HepG2 (cell line): ENCODE results near the gene PTGDR2. TPM values are rescaled to one million over a fixed set of nuclear protein-coding genes. Genes with fewer than 3 reads are reported as not detected.

ENCODE experiments used
- ARHGAP35 ChIP-seq: sonication (generic); formaldehyde crosslinking; IDR thresholded peaks from 2 replicates; pipeline ENCODE4 v1.9.0; 2022; ENCODE audit warnings: mild to moderate bottlenecking, inconsistent platforms, moderate library complexity, missing genetic modification reagents, borderline replicate concordance
- ATF2 ChIP-seq: sonication (generic); formaldehyde crosslinking; IDR thresholded peaks from 2 replicates; pipeline ENCODE4 v1.4.0; 2020; ENCODE audit warnings: missing genetic modification reagents
- CAMTA2 ChIP-seq: sonication (generic); formaldehyde crosslinking; IDR thresholded peaks from 2 replicates; pipeline ENCODE4 v1.4.0; 2020; ENCODE audit warnings: mild to moderate bottlenecking, missing genetic modification reagents, borderline replicate concordance
- CEBPB ChIP-seq: IDR thresholded peaks from 2 replicates; pipeline ENCODE4 v1.6.1; 2011; ENCODE audit warnings: low read depth, low read length, improper control_type of control experiment, borderline replicate concordance
- GLI4 ChIP-seq: sonication (generic); formaldehyde crosslinking; IDR thresholded peaks from 2 replicates; pipeline ENCODE4 v1.5.1; 2020; ENCODE audit warnings: missing genetic modification reagents, mild to moderate bottlenecking, moderate library complexity, borderline replicate concordance
- HOXA3 ChIP-seq: sonication (generic); formaldehyde crosslinking; IDR thresholded peaks from 2 replicates; pipeline ENCODE4 v1.5.0; 2020; ENCODE audit warnings: missing genetic modification reagents
- NR2F2 ChIP-seq: IDR thresholded peaks from 2 replicates; pipeline ENCODE4 v1.6.1; 2012; ENCODE audit warnings: low read depth, inconsistent platforms, borderline replicate concordance
- PCBP2 ChIP-seq: fragments of 200-400 bp; formaldehyde crosslinking; optimal IDR thresholded peaks from 2 replicates; pipeline ENCODE3; 2018; ENCODE audit warnings: low read length, low read depth; ENCODE audit not compliant: poor library complexity, severe bottlenecking
- RARA ChIP-seq: IDR thresholded peaks from 2 replicates; pipeline ENCODE4 v1.6.1; 2016; ENCODE audit warnings: missing genetic modification reagents, missing compliant biosample characterization
- RBAK ChIP-seq: sonication (generic); formaldehyde crosslinking; IDR thresholded peaks from 2 replicates; pipeline ENCODE4 v1.5.1; 2020; ENCODE audit warnings: mild to moderate bottlenecking, missing genetic modification reagents
- SOX6 ChIP-seq, 2 experiments: fragments of 450-650 bp in 1 of 2; sonication (generic) in 1 of 2; formaldehyde crosslinking in 1 of 2; IDR thresholded peaks; 2 replicates each; pipeline versions ENCODE4 v1.4.0 to v1.6.1; 2017 to 2020; ENCODE audit warnings: antibody characterized with exemption in 1 of 2, mild to moderate bottlenecking in 1 of 2, missing genetic modification reagents in 1 of 2
- SUZ12 ChIP-seq: fragments of 150-350 bp; IDR thresholded peaks from 2 replicates; pipeline ENCODE4 v1.6.1; 2014; ENCODE audit warnings: low read depth, low read length
- TBL1XR1 ChIP-seq: fragments of 150-350 bp; IDR thresholded peaks from 2 replicates; pipeline ENCODE4 v1.6.1; 2014; ENCODE audit warnings: borderline replicate concordance, low read length; ENCODE audit not compliant: partially characterized antibody
- TRAFD1 ChIP-seq: sonication (generic); formaldehyde crosslinking; IDR thresholded peaks from 2 replicates; pipeline ENCODE4 v1.5.1; 2020; ENCODE audit warnings: missing genetic modification reagents, mild to moderate bottlenecking, borderline replicate concordance
- ZIK1 ChIP-seq: sonication (generic); formaldehyde crosslinking; IDR thresholded peaks from 2 replicates; pipeline ENCODE4 v1.5.0; 2020; ENCODE audit warnings: mild to moderate bottlenecking, low read depth, missing genetic modification reagents, borderline replicate concordance
- ZNF101 ChIP-seq: sonication (generic); formaldehyde crosslinking; IDR thresholded peaks from 2 replicates; pipeline ENCODE4 v1.4.0; 2020; ENCODE audit warnings: mild to moderate bottlenecking, low read depth, missing genetic modification reagents, borderline replicate concordance
- ZNF788 ChIP-seq: sonication (generic); formaldehyde crosslinking; IDR thresholded peaks from 2 replicates; pipeline ENCODE4 v1.5.0; 2020; ENCODE audit warnings: mild to moderate bottlenecking, missing genetic modification reagents, borderline replicate concordance
- ZSCAN22 ChIP-seq: sonication (generic); formaldehyde crosslinking; IDR thresholded peaks from 2 replicates; pipeline ENCODE4 v1.4.0; 2020; ENCODE audit warnings: mild to moderate bottlenecking, missing genetic modification reagents
- polyA plus RNA-seq, 8 experiments: library from polyadenylated mRNA; depleted of rRNA in 3 of 8; stranded (reverse) in 7 of 8; unstranded in 1 of 8; fragments of >200 nt; fragmentation: Illumina TruSeq in 4 of 8; extraction: Trizol in 4 of 8; gene quantifications; 2 replicates each; pipeline versions ENCODE4 v1.2.1 to v1.2.3, GENCODE V29; 2011 to 2016; ENCODE audit warnings: low read depth in 4 of 8, missing spikeins in 1 of 8, mixed read lengths in 1 of 8; ENCODE audit not compliant: insufficient read depth in 1 of 8
- total RNA-seq, 5 experiments: library from RNA; depleted of rRNA; stranded (reverse); fragments of >200 nt; fragmentation: Illumina TruSeq; extraction: Trizol; gene quantifications; 2 replicates each; pipeline ENCODE4 v1.2.3, GENCODE V29; 2016; ENCODE audit warnings: low read depth in 1 of 5
- TF ChIP-seq, protein P1 (sequence below): sonication (generic); formaldehyde crosslinking; IDR thresholded peaks from 2 replicates; pipeline ENCODE4 v1.4.0; 2020; ENCODE audit warnings: missing genetic modification reagents
- TF ChIP-seq, protein P2 (sequence below), 2 experiments: fragments of 450-650 bp in 1 of 2; sonication (generic) in 1 of 2; formaldehyde crosslinking; IDR thresholded peaks; 2 replicates each; pipeline versions ENCODE4 v1.5.0 to v1.8.0; 2020 to 2022; ENCODE audit warnings: mild to moderate bottlenecking in 1 of 2, missing genetic modification reagents in 1 of 2

The PTGDR2 gene
- total and polyA plus RNA-seq, 2 of the 13 experiments (the other 11 are each of a cell fraction or from before 2014, with no cell fraction given): 1.9 to 2.5 TPM

GRCh38 chr11:60841797-60842667 lies 13.7 kb downstream of the PTGDR2 start, which contains the start of gene CCDC86 (continued):
- TF ChIP-seq, protein P1, sequence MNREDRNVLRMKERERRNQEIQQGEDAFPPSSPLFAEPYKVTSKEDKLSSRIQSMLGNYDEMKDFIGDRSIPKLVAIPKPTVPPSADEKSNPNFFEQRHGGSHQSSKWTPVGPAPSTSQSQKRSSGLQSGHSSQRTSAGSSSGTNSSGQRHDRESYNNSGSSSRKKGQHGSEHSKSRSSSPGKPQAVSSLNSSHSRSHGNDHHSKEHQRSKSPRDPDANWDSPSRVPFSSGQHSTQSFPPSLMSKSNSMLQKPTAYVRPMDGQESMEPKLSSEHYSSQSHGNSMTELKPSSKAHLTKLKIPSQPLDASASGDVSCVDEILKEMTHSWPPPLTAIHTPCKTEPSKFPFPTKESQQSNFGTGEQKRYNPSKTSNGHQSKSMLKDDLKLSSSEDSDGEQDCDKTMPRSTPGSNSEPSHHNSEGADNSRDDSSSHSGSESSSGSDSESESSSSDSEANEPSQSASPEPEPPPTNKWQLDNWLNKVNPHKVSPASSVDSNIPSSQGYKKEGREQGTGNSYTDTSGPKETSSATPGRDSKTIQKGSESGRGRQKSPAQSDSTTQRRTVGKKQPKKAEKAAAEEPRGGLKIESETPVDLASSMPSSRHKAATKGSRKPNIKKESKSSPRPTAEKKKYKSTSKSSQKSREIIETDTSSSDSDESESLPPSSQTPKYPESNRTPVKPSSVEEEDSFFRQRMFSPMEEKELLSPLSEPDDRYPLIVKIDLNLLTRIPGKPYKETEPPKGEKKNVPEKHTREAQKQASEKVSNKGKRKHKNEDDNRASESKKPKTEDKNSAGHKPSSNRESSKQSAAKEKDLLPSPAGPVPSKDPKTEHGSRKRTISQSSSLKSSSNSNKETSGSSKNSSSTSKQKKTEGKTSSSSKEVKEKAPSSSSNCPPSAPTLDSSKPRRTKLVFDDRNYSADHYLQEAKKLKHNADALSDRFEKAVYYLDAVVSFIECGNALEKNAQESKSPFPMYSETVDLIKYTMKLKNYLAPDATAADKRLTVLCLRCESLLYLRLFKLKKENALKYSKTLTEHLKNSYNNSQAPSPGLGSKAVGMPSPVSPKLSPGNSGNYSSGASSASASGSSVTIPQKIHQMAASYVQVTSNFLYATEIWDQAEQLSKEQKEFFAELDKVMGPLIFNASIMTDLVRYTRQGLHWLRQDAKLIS: no peak
- TF ChIP-seq HOXA3 (CRISPR knock-in tag) (peak; percentile 100), ZIK1 (no peak), ZNF101 (CRISPR knock-in tag) (no peak), NR2F2 (peak; percentile 30; the same call in 1 of the 2 replicates), RARA (CRISPR knock-in tag) (0 out of 2 replicates have a peak, but pooled peaks have one; percentile 17), PCBP2 (no peak), TBL1XR1 (peak; percentile 18), RBAK (CRISPR knock-in tag) (no peak), TRAFD1 (no peak), CAMTA2 (no peak; the same call in 1 of the 2 replicates), GLI4 (CRISPR knock-in tag) (0 out of 2 replicates have a peak, but pooled peaks have one; percentile 59), ZSCAN22 (CRISPR knock-in tag) (no peak), CEBPB (no peak; the same call in 1 of the 2 replicates), SOX6 (IDR thresholded peaks at IDR 0.05) (no peak), SOX6 (CRISPR knock-in tag; IDR thresholded peaks at IDR 0.05) (peak; percentile 76; the same call in 1 of the 2 replicates), ZNF788 (CRISPR knock-in tag) (peak; percentile 93), SUZ12 (no peak), ARHGAP35 (CRISPR knock-in tag) (peak; percentile 76; the same call in 1 of the 2 replicates), ATF2 (CRISPR knock-in tag) (peak; percentile 82; the same call in 1 of the 2 replicates)
- TF ChIP-seq, protein P2, sequence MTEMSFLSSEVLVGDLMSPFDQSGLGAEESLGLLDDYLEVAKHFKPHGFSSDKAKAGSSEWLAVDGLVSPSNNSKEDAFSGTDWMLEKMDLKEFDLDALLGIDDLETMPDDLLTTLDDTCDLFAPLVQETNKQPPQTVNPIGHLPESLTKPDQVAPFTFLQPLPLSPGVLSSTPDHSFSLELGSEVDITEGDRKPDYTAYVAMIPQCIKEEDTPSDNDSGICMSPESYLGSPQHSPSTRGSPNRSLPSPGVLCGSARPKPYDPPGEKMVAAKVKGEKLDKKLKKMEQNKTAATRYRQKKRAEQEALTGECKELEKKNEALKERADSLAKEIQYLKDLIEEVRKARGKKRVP (CRISPR knock-in tag; IDR thresholded peaks at IDR 0.05): peak in 1 of 2 experiments; percentile 71; a peak in 2 of 4 replicates
